ENCODE results near the gene KRTAP4-5. TPM values are rescaled to one million over a fixed set of nuclear protein-coding genes. Genes with fewer than 3 reads are reported as not detected.
"Not testable (repeated sequence)": the region's sequence is repeated elsewhere in the genome, so short reads cannot be mapped to it uniquely, and the experiment has no call there.

The KRTAP4-5 gene
- total and polyA plus RNA-seq, 2 donors, result not detected

DNA sequence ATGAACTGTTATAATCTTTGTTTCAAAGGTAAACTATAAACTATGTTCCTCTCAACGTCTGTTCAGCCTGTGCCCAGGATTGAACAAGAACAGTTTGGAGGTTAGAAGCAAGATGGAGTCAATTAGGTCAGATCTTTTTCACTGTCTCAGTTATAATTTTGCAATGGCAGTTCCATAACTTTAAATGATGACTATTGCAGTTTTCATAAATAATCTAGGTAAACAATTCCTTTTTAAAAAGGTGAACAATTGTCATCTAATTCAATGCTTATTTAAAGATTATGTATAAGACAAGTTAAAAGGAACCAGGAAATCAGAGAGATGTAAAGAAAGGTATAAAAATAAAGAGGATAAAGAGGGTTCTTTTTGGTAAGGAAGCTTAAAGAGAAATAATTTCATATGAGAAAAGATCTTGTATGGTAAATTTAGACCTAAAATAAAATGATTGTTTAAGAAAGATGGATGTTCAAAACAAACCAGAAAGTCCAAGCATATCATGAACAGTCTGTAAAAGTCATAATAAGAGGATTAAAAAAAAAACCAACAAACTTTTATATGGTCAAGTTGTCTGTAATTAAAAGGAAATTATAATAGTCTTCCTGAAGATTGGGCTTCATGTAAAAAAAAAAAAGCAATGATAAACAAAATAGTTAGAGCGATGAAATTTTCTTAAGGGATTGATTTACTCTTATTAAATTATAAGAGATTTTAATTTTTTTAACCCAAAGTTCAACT, 38.3 kb downstream of the KRTAP4-5 start:
- Histone ChIP-seq H3K4me3 (ENCODE audit: low read depth, low read length) (no peak overlapping the region), H3K4me1 (ENCODE audit: insufficient read depth) (no peaks in the 10 kb centered on the region), H3K36me3 (ENCODE audit: insufficient read depth) (no peaks in the 10 kb centered on the region), H3K27ac (ENCODE audit: low read depth) (no peak overlapping the region)
- 79% methylated on average over 2 of the region's 2 CpGs for WGBS
- no peak for DNase-seq (ENCODE audit: extremely low spot score)

DNA sequence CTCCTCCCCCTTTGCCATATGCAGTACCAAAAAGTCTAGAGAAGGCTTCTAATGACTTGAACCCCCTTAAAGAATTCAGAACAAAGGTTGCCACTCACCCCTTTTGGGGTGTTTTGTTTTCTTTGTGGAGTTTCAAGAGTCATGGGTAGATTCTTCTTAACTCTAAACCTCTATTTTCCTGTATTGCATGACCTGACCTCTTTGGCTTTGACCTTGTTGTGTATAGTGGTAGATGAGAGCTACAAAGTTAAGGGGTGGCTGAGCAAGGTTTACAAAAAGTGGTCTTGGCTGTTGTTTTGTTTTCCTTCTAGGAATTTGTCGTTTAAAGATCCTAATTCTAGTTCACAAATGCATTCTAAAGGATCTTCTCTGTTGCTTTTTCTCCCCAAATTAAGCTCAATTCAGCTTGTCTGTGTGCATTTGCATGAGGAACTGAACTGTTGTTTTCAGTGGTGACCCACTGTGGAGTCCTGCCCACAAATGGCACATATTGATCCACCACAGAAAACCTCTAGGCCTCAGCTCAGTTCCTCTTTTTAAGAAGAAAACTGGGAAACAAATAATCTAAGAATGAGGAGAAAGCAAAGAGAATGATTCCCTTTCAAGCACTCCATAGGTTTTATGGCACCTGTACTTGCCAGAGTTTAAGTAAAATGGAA, 40.8 kb downstream of the KRTAP4-5 start:
- DNase-seq (ENCODE audit: extremely low spot score); H3K4me1 ChIP-seq (ENCODE audit: insufficient read depth); H3K4me3 ChIP-seq (ENCODE audit: low read depth, low read length); H3K27ac ChIP-seq (ENCODE audit: low read depth); H3K36me3 ChIP-seq (ENCODE audit: insufficient read depth): not testable (repeated sequence)
- WGBS, result 37% methylated on average over 1 of the region's 1 CpG

DNA sequence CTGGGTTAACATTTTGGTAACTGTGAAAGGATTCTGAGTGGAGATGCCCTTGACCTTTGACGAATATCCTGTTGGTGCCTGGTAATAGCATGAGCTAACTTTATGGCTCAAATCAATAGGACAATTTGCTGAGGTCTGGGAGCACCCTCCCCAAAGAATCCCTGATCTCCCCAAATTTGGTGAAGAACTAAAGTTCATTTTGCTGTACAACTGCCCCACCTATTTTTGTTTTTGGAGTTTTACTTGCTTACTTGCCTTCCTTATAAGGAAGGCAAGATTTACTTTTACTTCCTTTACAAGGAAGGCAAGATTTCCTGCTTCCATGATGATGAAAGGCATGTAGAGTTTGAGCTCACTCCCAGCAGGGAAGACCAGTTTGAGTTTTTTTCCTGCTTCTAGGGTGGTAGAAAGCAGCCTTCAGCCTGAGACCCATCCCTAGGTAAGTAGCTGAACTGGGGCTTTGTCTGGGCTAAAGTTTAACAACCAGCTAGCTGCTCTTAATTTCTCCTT, 41.6 kb downstream of the KRTAP4-5 start:
- Histone ChIP-seq H3K27ac (ENCODE audit: low read depth) (no peak overlapping the region), H3K4me1 (ENCODE audit: insufficient read depth) (no peaks in the 10 kb centered on the region), H3K4me3 (ENCODE audit: low read depth, low read length) (no peak overlapping the region), H3K36me3 (ENCODE audit: insufficient read depth) (no peaks in the 10 kb centered on the region)
- no peak for DNase-seq (ENCODE audit: extremely low spot score)
- WGBS, result 60% methylated on average over 1 of the region's 1 CpG

DNA sequence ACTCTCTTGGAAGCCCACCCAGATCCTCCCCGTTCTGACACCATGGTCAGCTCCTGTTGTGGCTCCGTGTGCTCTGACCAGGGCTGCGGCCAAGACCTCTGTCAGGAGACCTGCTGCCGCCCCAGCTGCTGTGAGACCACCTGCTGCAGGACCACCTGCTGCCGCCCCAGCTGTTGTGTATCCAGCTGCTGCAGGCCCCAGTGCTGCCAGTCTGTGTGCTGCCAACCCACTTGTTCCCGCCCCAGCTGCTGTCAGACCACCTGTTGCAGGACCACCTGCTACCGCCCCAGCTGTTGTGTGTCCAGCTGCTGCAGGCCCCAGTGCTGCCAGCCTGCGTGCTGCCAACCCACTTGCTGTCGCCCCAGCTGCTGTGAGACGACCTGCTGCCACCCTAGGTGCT, 44.3 kb downstream of the KRTAP4-5 start, which contains the start of gene KRTAP4-9:
Gene KRTAP4-9 (plus strand): TSS at position 43 of the 400 bp plus-strand sequence. CDS start 0 bp downstream, at position 43.
- not testable (repeated sequence) for H3K4me1 ChIP-seq (ENCODE audit: insufficient read depth); H3K27ac ChIP-seq (ENCODE audit: low read depth); H3K36me3 ChIP-seq (ENCODE audit: insufficient read depth); H3K4me3 ChIP-seq (ENCODE audit: low read depth, low read length); DNase-seq (ENCODE audit: extremely low spot score)
- 73% methylated on average over 10 of the region's 10 CpGs for WGBS

DNA sequence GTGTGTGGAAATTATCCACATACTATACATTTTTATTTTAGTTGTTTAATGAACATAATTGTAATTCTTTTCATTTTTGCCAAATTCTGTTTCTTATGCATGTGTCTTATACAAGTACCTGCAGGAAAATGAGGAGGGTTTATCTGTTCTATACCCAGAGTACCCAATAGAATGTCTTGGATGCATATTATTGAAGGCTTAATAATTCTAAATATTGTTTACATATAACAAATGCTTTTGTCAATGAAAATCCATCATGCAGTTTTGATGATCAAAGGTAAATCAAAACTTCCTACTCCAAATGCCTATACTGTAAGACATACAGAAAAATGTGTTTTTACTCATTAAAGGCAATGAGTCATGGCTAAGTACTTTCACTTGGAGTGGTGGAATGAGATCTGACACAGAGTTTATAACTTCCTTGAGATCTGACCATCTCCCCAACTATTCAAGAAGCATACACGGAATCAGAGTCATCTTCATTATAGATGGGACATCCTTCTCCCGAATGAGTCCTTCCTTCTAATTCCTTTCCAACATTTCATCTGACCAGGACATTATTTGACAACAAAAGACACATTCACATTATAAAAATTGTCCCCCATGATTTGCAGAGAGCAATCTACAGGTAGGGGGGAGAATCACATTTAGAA, 45.1 kb downstream of the KRTAP4-5 start:
- not testable (repeated sequence) for H3K27ac ChIP-seq (ENCODE audit: low read depth); H3K4me3 ChIP-seq (ENCODE audit: low read depth, low read length); DNase-seq (ENCODE audit: extremely low spot score); H3K36me3 ChIP-seq (ENCODE audit: insufficient read depth); H3K4me1 ChIP-seq (ENCODE audit: insufficient read depth)
- WGBS, result 68% methylated on average over 2 of the region's 2 CpGs

DNA sequence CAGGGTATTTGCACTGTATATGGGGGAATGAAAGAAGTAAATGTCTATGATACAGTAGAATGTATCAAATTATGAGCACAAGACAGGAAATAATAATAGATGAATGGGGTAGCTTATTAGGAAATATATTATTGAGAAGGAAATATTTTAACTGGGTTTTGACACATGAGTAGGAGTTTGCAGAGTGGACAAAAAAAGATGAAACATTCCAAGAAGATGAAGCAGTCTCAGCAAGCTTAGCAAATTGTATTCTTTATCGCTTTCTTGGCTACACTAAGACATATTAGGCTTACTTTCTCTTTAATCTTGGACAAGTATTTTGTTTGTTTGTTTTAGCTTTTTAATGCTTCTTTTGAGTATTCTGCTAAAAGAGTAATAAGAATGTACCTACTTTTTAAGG, 45.7 kb downstream of the KRTAP4-5 start:
- H3K4me1 ChIP-seq (ENCODE audit: insufficient read depth), result no peaks in the 10 kb centered on the region
- H3K27ac ChIP-seq (ENCODE audit: low read depth), result no peak overlapping the region
- DNase-seq (ENCODE audit: extremely low spot score), result no peak
- no peak overlapping the region for H3K4me3 ChIP-seq (ENCODE audit: low read depth, low read length)
- H3K36me3 ChIP-seq (ENCODE audit: insufficient read depth), result no peaks in the 10 kb centered on the region
- 88% methylated on average over 1 of the region's 1 CpG for WGBS

DNA sequence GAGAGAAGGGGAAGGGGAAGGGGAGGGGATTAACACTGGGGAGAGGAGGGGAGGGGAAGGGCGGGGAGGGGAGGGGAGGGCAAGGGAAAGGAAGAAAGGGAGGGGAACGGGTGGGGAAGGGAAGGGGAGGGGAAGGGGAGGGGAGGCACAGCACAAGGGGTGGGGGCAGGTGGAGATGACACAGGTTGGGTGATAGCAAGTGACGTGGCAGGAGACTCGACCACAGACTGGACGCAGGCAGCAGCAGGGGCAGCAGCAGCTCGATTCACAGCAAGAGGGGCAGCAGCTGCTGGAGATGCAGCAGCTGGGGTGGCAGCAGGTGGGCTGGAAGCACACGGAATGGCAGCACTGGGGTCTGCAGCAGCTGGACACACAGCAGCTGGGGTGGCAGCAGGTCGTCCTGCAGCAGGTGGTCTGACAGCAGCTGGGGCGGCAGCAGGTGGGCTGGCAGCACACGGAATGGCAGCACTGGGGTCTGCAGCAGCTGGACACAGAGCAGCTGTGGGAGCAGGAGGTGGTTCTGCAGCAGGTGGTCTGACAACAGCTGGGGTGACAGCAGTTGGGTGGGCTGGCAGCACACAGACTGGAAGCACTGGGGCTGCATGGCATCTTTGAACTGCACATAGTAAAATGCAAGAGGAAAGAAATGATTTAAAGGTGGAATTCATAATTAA, 47.9 kb downstream of the KRTAP4-5 start, which contains the start of gene KRTAP4-16:
Gene KRTAP4-16 (minus strand): TSS at position 624 of the 674 bp plus-strand sequence. CDS start 0 bp downstream, at position 624.
- H3K4me1 ChIP-seq (ENCODE audit: insufficient read depth), result no peaks in the 10 kb centered on the region
- no peaks in the 10 kb centered on the region for H3K36me3 ChIP-seq (ENCODE audit: insufficient read depth)
- no peak within 1 kb of the TSS for H3K27ac ChIP-seq (ENCODE audit: low read depth)
- DNase-seq (ENCODE audit: extremely low spot score), result no peak
- no peak within 1 kb of the TSS for H3K4me3 ChIP-seq (ENCODE audit: low read depth, low read length)
- WGBS, result 46% methylated on average over 10 of the region's 10 CpGs

DNA sequence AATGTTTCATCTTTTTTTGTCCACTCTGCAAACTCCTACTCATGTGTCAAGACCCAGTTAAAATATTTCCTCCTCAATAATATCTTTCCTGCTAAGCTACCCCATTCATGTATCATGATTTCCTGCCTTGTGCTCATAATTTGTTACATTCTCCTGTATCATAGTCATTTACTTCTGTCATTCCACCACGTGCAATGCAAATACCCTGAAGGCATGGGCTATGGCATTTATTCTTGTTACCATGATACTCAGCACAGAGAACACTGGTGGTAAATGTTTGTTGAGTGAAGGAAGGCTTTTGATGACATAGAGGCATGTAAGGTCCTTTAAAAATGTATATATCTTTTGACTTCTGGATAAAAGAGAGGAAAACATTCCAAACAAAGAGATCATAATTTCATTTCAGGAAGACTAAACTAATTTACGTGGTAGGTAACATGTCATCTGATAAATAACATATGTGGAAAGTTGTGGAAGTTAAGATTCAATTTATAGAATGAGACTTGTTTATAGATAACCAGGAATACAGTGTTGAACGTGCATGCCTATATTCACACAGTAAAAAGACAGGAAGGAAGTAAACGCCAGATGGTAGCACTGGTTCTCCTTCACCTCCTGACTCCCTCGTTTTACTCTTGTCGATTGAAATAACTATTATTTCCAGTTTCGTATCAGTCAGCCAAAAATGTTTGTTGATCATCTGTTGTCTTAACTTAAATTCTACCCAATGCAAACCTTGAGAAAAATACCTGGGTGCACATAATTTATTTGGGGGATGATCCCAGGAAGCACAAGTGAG, 49.7 kb downstream of the KRTAP4-5 start:
- H3K4me1 ChIP-seq (ENCODE audit: insufficient read depth); DNase-seq (ENCODE audit: extremely low spot score); H3K36me3 ChIP-seq (ENCODE audit: insufficient read depth); H3K4me3 ChIP-seq (ENCODE audit: low read depth, low read length); H3K27ac ChIP-seq (ENCODE audit: low read depth): not testable (repeated sequence)
- 33% methylated on average over 7 of the region's 7 CpGs for WGBS

Small RNA genes lying within 50 kb of the gene (small RNA-seq; reads per million reads assigned to genes)
- not detected for gene KRTAP4-17P

Other genes with a start within 250 kb of the KRTAP4-5 start
Only the 30 nearest of the 40 such genes appear.
- gene KRTAP3-2, start 149.9 kb downstream of the KRTAP4-5 start, total RNA-seq, result not detected
- gene KRTAP3-2, start 149.9 kb downstream of the KRTAP4-5 start, polyA plus RNA-seq, result not detected
- not detected for gene KRTAP3-1, start 140.7 kb downstream of the KRTAP4-5 start, total RNA-seq
- not detected for gene KRTAP3-1, start 140.7 kb downstream of the KRTAP4-5 start, polyA plus RNA-seq
- not detected for gene KRTAP1-5, start 122.6 kb downstream of the KRTAP4-5 start, total RNA-seq
- 0.11 TPM for gene KRTAP1-5, start 122.6 kb downstream of the KRTAP4-5 start, polyA plus RNA-seq
- gene KRTAP1-4, start 119.6 kb downstream of the KRTAP4-5 start, total RNA-seq, result not detected
- not detected for gene KRTAP1-4, start 119.6 kb downstream of the KRTAP4-5 start, polyA plus RNA-seq
- gene KRTAP1-3, start 115.0 kb downstream of the KRTAP4-5 start, total RNA-seq, result not detected
- gene KRTAP1-3, start 115.0 kb downstream of the KRTAP4-5 start, polyA plus RNA-seq, result not detected
- gene KRTAP1-1, start 108.4 kb downstream of the KRTAP4-5 start, total RNA-seq, result not detected
- not detected for gene KRTAP1-1, start 108.4 kb downstream of the KRTAP4-5 start, polyA plus RNA-seq
- not detected for gene KRTAP2-1, start 102.5 kb downstream of the KRTAP4-5 start, total RNA-seq
- not detected for gene KRTAP2-1, start 102.5 kb downstream of the KRTAP4-5 start, polyA plus RNA-seq
- not detected for gene KRTAP2-2, start 94.6 kb downstream of the KRTAP4-5 start, total RNA-seq
- gene KRTAP2-2, start 94.6 kb downstream of the KRTAP4-5 start, polyA plus RNA-seq, result not detected
- gene KRTAP2-3, start 89.7 kb downstream of the KRTAP4-5 start, total RNA-seq, result not detected
- gene KRTAP2-3, start 89.7 kb downstream of the KRTAP4-5 start, polyA plus RNA-seq, result not detected
- not detected for gene KRTAP2-4, start 83.9 kb downstream of the KRTAP4-5 start, total RNA-seq
- not detected for gene KRTAP2-4, start 83.9 kb downstream of the KRTAP4-5 start, polyA plus RNA-seq
- not detected for gene KRTAP4-7, start 65.7 kb downstream of the KRTAP4-5 start, total RNA-seq
- gene KRTAP4-7, start 65.7 kb downstream of the KRTAP4-5 start, polyA plus RNA-seq, result not detected
- not detected for gene KRTAP4-8, start 51.7 kb downstream of the KRTAP4-5 start, total RNA-seq
- not detected for gene KRTAP4-8, start 51.7 kb downstream of the KRTAP4-5 start, polyA plus RNA-seq
- gene KRTAP4-16, start 47.6 kb downstream of the KRTAP4-5 start, total RNA-seq, result not detected
- not detected for gene KRTAP4-16, start 47.6 kb downstream of the KRTAP4-5 start, polyA plus RNA-seq
- not detected for gene KRTAP4-9, start 44.4 kb downstream of the KRTAP4-5 start, total RNA-seq
- not detected for gene KRTAP4-9, start 44.4 kb downstream of the KRTAP4-5 start, polyA plus RNA-seq
- not detected for gene KRTAP4-11, start 31.5 kb downstream of the KRTAP4-5 start, total RNA-seq
- not detected for gene KRTAP4-11, start 31.5 kb downstream of the KRTAP4-5 start, polyA plus RNA-seq
- gene KRTAP4-12, start 25.6 kb downstream of the KRTAP4-5 start, total RNA-seq, result not detected
- gene KRTAP4-12, start 25.6 kb downstream of the KRTAP4-5 start, polyA plus RNA-seq, result not detected
- gene KRTAP4-6, start 9.3 kb downstream of the KRTAP4-5 start, total RNA-seq, result not detected
- gene KRTAP4-6, start 9.3 kb downstream of the KRTAP4-5 start, polyA plus RNA-seq, result not detected
- not detected for gene KRTAP4-4, start 10.9 kb upstream of the KRTAP4-5 start, total RNA-seq
- gene KRTAP4-4, start 10.9 kb upstream of the KRTAP4-5 start, polyA plus RNA-seq, result not detected
- gene KRTAP4-3, start 18.4 kb upstream of the KRTAP4-5 start, total RNA-seq, result not detected
- not detected for gene KRTAP4-3, start 18.4 kb upstream of the KRTAP4-5 start, polyA plus RNA-seq
- gene KRTAP4-2, start 28.4 kb upstream of the KRTAP4-5 start, total RNA-seq, result not detected
- not detected for gene KRTAP4-2, start 28.4 kb upstream of the KRTAP4-5 start, polyA plus RNA-seq
- not detected for gene KRTAP4-1, start 35.1 kb upstream of the KRTAP4-5 start, total RNA-seq
- not detected for gene KRTAP4-1, start 35.1 kb upstream of the KRTAP4-5 start, polyA plus RNA-seq
- gene KRTAP9-1, start 40.1 kb upstream of the KRTAP4-5 start, total RNA-seq, result not detected
- gene KRTAP9-1, start 40.1 kb upstream of the KRTAP4-5 start, polyA plus RNA-seq, result not detected
- gene KRTAP9-2, start 76.8 kb upstream of the KRTAP4-5 start, total RNA-seq, result not detected
- gene KRTAP9-2, start 76.8 kb upstream of the KRTAP4-5 start, polyA plus RNA-seq, result not detected
- not detected for gene KRTAP9-3, start 82.6 kb upstream of the KRTAP4-5 start, total RNA-seq
- not detected for gene KRTAP9-3, start 82.6 kb upstream of the KRTAP4-5 start, polyA plus RNA-seq
- gene KRTAP9-8, start 88.2 kb upstream of the KRTAP4-5 start, total RNA-seq, result not detected
- gene KRTAP9-8, start 88.2 kb upstream of the KRTAP4-5 start, polyA plus RNA-seq, result not detected
- not detected for gene KRTAP9-4, start 99.9 kb upstream of the KRTAP4-5 start, total RNA-seq
- not detected for gene KRTAP9-4, start 99.9 kb upstream of the KRTAP4-5 start, polyA plus RNA-seq
- gene KRTAP9-9, start 105.6 kb upstream of the KRTAP4-5 start, total RNA-seq, result not detected
- not detected for gene KRTAP9-9, start 105.6 kb upstream of the KRTAP4-5 start, polyA plus RNA-seq
- gene KRTAP9-6, start 115.6 kb upstream of the KRTAP4-5 start, total RNA-seq, result not detected
- gene KRTAP9-6, start 115.6 kb upstream of the KRTAP4-5 start, polyA plus RNA-seq, result not detected
- gene KRTAP9-7, start 125.9 kb upstream of the KRTAP4-5 start, total RNA-seq, result not detected
- gene KRTAP9-7, start 125.9 kb upstream of the KRTAP4-5 start, polyA plus RNA-seq, result not detected
- not detected for gene KRTAP29-1, start 153.0 kb upstream of the KRTAP4-5 start, total RNA-seq
- not detected for gene KRTAP29-1, start 153.0 kb upstream of the KRTAP4-5 start, polyA plus RNA-seq

Data from urinary bladder (tissue), 4 donors.